ENCODE results near the gene DPF1.

DPF1 gene

DNA sequence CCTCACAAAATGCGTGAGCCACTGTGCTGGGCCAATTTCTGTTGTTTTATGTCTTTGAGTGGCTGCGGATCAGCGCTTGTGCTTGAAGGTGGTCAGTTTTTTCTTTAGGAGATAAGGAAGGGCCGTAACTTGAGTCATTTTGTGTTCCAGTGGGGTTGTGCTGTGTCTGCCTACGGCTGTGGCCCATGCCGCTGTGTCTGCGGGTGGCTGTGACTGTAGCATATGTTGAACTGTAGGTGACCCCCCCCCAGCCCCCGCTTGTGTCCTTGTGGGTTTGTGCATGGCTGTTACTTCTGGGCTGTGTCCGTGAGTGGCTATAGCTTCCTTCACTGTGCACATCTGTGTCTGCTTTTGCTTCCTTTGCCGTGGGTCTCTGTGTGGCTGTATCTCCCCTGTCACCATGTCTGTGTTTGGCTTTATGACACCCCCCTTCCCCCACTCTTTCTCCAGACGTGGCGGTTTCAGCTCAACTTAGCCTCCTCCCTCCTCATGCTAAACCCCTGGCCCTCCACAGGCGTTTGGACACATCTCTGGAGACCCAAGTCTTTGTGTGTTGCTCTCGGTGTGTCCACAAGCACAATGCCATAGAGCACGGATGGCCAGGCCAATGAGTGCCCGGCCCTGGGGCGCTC is 31.5 kb upstream of the DPF1 start:
- Histone ChIP-seq H3K36me3 (ENCODE audit: control insufficient read depth in 2 of 2, insufficient read depth in 1 of 2, low read length in 2 of 2) (no peaks in the 10 kb centered on the region), H3K4me1 (ENCODE audit: control insufficient read depth, insufficient read depth, low read length) (peaks cover 19% of the 10 kb centered on the region), H3K27ac (ENCODE audit: extremely low read depth, low read depth, low read length) (no peak overlapping the region), H3K9me3 (ENCODE audit: control insufficient read depth, insufficient read depth, low read depth, low read length) (no peaks in the 10 kb centered on the region), H3K4me3 (ENCODE audit: low read depth, low read length) (no peak overlapping the region)
- ChIA-PET POLR2A (interaction anchor here (0.9 to 1.6 kb wide), 4 partner anchors 8 to 110 kb away, joined by 3 to 4 read pairs (median 3); partner anchors contain the start of gene SPINT2), CTCF (interaction anchor here (0.6 to 2.0 kb wide), 9 partner anchors 10 to 172 kb away, joined by 3 to 10 read pairs (median 4); no protein-coding TSS in a partner anchor)
- 0 out of 2 replicates have a peak, but pooled peaks have one; percentile 35 for TF ChIP-seq ZNF600 (tag by site-specific recombination; IDR thresholded peaks at IDR 0.05)
- peak; percentile 90 for TF ChIP-seq EGR2 (tag by site-specific recombination; IDR thresholded peaks at IDR 0.05; ENCODE audit: low read depth)
- TF ChIP-seq, protein P1, sequence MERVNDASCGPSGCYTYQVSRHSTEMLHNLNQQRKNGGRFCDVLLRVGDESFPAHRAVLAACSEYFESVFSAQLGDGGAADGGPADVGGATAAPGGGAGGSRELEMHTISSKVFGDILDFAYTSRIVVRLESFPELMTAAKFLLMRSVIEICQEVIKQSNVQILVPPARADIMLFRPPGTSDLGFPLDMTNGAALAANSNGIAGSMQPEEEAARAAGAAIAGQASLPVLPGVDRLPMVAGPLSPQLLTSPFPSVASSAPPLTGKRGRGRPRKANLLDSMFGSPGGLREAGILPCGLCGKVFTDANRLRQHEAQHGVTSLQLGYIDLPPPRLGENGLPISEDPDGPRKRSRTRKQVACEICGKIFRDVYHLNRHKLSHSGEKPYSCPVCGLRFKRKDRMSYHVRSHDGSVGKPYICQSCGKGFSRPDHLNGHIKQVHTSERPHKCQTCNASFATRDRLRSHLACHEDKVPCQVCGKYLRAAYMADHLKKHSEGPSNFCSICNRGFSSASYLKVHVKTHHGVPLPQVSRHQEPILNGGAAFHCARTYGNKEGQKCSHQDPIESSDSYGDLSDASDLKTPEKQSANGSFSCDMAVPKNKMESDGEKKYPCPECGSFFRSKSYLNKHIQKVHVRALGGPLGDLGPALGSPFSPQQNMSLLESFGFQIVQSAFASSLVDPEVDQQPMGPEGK (tag by site-specific recombination; IDR thresholded peaks at IDR 0.05): peak; percentile 35; the same call in 1 of the 2 replicates
- TF ChIP-seq, protein P2, sequence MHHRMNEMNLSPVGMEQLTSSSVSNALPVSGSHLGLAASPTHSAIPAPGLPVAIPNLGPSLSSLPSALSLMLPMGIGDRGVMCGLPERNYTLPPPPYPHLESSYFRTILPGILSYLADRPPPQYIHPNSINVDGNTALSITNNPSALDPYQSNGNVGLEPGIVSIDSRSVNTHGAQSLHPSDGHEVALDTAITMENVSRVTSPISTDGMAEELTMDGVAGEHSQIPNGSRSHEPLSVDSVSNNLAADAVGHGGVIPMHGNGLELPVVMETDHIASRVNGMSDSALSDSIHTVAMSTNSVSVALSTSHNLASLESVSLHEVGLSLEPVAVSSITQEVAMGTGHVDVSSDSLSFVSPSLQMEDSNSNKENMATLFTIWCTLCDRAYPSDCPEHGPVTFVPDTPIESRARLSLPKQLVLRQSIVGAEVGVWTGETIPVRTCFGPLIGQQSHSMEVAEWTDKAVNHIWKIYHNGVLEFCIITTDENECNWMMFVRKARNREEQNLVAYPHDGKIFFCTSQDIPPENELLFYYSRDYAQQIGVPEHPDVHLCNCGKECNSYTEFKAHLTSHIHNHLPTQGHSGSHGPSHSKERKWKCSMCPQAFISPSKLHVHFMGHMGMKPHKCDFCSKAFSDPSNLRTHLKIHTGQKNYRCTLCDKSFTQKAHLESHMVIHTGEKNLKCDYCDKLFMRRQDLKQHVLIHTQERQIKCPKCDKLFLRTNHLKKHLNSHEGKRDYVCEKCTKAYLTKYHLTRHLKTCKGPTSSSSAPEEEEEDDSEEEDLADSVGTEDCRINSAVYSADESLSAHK (tag by site-specific recombination; IDR thresholded peaks at IDR 0.05): peak; percentile 45; the same call in 1 of the 2 replicates
- no peak for TF ChIP-seq ZNF670 (tag by site-specific recombination; IDR thresholded peaks at IDR 0.05; ENCODE audit: low read depth)
- peak; percentile 77 for TF ChIP-seq ZFHX2 (tag by site-specific recombination; conservative IDR thresholded peaks at IDR 0.05)
- TF ChIP-seq ZNF341 (tag by site-specific recombination; IDR thresholded peaks at IDR 0.05; ENCODE audit: low read depth): peak; percentile 63
- TF ChIP-seq MEIS1 (CRISPR knock-in tag; IDR thresholded peaks at IDR 0.05; ENCODE audit: borderline replicate concordance): no peak

DNA sequence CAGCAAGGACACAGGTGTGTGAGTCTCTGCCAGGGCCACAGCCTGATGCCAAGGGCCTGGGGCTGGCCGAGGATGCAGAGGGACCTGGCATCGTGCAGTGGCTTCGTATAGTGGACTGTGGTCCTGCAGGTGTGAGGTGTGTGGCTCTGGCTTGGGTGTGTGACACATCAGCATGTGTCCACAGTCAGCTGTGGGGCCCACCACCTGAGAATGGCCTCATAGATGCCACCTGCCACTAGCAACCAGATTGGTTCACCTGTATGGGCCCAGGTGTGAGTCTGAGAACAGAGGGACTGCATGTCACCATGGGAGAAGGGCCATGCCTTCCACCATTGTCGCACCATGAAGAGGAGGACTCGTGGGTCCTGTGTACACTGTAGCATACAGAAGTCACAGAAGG is 29.8 kb upstream of the DPF1 start:
- Histone ChIP-seq H3K27ac (ENCODE audit: extremely low read depth, low read depth, low read length) (no peak overlapping the region), H3K36me3 (ENCODE audit: control insufficient read depth in 2 of 2, insufficient read depth in 1 of 2, low read length in 2 of 2) (no peaks in the 10 kb centered on the region), H3K4me1 (ENCODE audit: control insufficient read depth, insufficient read depth, low read length) (peaks cover 19% of the 10 kb centered on the region), H3K9me3 (ENCODE audit: control insufficient read depth, insufficient read depth, low read depth, low read length) (no peaks in the 10 kb centered on the region), H3K4me3 (ENCODE audit: low read depth, low read length) (no peak overlapping the region)
- POLR2A ChIA-PET: interaction anchor here (0.6 kb wide), 1 partner anchor 11 kb away, joined by 4 read pairs; no protein-coding TSS in a partner anchor
- CTCF ChIA-PET: interaction anchor here (3.2 kb wide), 1 partner anchor 11 kb away, joined by 21 read pairs; no protein-coding TSS in a partner anchor
- TF ChIP-seq, protein P3, sequence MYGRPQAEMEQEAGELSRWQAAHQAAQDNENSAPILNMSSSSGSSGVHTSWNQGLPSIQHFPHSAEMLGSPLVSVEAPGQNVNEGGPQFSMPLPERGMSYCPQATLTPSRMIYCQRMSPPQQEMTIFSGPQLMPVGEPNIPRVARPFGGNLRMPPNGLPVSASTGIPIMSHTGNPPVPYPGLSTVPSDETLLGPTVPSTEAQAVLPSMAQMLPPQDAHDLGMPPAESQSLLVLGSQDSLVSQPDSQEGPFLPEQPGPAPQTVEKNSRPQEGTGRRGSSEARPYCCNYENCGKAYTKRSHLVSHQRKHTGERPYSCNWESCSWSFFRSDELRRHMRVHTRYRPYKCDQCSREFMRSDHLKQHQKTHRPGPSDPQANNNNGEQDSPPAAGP (tag by site-specific recombination; IDR thresholded peaks at IDR 0.05): no peak
- TF ChIP-seq, protein P4, sequence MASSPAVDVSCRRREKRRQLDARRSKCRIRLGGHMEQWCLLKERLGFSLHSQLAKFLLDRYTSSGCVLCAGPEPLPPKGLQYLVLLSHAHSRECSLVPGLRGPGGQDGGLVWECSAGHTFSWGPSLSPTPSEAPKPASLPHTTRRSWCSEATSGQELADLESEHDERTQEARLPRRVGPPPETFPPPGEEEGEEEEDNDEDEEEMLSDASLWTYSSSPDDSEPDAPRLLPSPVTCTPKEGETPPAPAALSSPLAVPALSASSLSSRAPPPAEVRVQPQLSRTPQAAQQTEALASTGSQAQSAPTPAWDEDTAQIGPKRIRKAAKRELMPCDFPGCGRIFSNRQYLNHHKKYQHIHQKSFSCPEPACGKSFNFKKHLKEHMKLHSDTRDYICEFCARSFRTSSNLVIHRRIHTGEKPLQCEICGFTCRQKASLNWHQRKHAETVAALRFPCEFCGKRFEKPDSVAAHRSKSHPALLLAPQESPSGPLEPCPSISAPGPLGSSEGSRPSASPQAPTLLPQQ (tag by site-specific recombination; IDR thresholded peaks at IDR 0.05): peak; percentile 96
- peak; percentile 96 for TF ChIP-seq ZFP69B (tag by site-specific recombination; IDR thresholded peaks at IDR 0.05)
- TF ChIP-seq GLIS2 (tag by site-specific recombination; IDR thresholded peaks at IDR 0.05): 0 out of 2 replicates have a peak, but pooled peaks have one; percentile 6

Data from HEK293 (cell line).